Activated CD8-positive, alpha-beta memory T cell treated with anti-CD3 and anti-CD28 coated beads, Interleukin-2, amount 50 U/mL, for 48 hours (primary cell): ENCODE data around the gene ANKRD30BL.
"Not testable (repeated sequence)": the region's sequence is repeated elsewhere in the genome, so short reads cannot be mapped to it uniquely, and the experiment has no call there.

ENCODE experiments used
- DNase-seq: peaks from one replicate; pipeline ENCODE4 v3.0.0-alpha.2; 2020

The ANKRD30BL gene, protein sequence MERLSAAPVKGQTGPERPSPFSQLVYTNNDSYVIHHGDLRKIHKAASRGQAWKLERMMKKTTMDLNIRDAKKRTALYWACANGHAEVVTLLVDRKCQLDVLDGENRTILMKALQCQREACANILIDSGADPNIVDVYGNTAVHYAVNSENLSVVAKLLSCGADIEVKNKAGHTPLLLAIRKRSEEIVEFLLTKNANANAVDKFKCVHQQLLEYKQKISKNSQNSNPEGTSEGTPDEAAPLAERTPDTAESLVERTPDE

DNA sequence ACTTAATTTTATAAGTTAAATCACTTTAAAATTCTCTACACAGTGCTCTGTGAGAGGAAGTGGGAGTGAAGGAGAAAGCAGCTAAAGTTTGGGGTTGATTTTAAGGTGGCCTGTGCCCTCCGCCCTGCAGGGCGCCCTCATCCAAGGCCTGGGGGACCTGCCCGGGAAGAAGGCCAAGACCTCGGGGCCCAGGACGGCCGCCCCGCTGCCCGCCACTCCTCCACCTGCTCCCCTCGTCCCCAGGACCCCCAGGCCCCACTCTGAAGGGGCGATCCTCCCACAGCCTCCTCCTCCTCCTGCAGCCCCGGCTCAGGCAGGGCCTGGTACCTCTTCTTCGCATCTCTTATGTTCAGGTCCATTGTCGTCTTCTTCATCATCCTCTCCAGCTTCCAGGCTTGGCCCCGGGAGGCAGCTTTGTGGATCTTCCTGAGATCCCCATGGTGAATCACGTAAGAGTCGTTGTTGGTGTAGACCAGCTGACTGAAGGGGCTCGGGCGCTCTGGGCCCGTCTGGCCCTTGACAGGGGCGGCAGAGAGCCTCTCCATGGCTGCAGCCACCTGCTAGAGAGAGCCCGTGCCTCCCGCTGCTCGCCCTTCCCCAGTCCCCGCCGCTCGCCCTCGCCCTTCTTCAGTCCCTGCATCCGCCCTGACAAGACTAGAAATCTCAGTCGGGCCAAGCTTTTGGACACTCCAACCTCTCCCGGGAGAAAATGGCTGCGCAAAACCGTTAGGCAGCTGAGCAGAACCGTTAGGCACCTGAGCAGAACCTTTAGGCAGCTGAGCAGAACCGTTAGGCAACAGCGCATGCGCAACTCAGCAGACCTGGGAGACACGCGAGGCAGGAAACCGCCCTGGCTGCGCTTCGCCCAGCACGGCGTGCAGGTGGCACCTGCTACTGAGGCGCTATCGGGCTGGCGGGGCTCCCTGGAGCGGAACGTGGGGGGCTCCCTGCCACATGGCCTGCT lies at the start of gene ANKRD30BL:
ANKRD30BL (minus strand) TSS at position 792 of the 964 bp plus-strand sequence; CDS start at position 545, 247 bp downstream.
- DNase-seq: not testable (repeated sequence)

DNA sequence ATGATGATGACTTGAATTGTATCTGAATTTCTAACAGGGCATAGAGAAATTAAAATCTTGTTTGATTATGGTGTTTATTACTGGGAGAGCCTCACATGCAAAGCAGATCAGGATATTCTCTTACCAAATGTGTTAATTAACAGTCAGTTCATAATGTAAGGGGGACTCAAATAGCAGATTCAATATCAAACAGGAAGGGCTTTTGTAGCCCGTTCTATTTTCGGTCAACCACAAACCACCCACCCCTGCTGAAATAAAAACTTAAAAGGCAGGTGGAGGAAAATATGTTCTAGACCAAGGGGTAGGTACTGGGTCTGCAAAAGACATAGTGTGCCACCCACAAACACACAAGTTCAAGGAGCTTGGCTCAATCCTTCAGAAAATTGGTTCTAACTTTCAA lies 41.1 kb upstream of the ANKRD30BL start:
- DNase-seq: not testable (repeated sequence)

DNA sequence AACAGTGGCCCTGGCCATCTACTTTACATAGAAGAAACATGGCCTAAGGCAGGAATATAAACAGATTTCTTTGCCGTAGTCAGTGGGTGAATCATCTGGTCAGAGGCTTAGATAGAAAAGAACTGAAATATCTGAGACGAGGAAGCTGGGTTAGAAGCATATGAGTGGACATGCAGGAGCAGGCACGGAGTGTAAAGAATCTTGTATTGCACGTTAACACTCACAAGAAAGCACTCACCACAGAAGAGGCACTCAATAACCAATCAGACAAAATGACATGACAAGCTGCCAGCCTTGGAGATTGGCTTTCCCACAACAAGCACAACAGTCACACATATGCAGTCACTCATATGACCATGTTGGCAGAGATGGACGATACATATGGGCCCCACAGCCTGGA lies 31.1 kb upstream of the ANKRD30BL start:
- not testable (repeated sequence) for DNase-seq

DNA sequence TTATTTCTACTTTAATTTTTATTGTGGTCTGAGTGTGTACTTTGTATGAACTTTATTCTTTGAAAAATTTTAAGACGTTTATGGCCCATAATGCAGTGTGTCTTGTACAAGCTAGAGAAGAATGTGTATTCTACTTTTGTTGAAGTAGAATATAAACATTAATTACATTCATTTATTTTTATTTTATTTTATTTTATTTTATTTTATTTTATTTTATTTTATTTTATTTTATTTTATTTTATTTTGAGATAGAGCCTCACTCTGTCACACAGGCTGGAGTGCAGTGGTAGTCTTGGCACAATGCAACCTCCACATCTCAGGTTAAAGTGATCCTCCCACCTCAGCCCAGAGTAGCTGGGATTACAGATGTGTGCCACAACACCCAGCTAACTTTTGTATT lies 5.3 kb upstream of the ANKRD30BL start:
- DNase-seq: not testable (repeated sequence)

DNA sequence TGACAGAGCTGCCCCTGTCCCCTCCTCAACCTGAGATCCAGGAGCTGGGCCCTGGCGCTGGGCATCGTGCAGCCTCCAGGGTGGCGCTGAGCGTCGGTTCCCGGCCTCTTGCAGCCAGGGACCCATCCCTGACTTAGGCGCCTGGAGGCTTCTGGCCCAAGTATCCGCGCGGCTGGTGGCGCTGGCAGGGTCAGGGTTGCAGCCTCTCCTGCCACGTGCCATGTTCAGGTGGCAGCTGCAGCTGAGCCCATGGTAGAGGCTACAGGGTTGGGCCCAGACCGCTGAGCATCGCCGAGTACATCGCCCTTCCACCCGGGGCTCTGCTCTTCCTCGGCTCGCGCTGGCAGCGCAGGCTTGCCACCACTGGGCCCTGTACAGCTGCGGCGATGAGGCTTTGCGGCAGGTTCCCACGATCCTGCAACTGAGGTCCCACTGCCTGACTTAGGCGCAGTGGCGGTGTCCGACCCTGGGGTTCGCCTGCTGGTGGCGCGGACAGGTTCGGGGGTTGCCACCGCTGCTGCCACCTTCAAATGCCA lies 441 bp upstream of the ANKRD30BL start:
- not testable (repeated sequence) for DNase-seq

DNA sequence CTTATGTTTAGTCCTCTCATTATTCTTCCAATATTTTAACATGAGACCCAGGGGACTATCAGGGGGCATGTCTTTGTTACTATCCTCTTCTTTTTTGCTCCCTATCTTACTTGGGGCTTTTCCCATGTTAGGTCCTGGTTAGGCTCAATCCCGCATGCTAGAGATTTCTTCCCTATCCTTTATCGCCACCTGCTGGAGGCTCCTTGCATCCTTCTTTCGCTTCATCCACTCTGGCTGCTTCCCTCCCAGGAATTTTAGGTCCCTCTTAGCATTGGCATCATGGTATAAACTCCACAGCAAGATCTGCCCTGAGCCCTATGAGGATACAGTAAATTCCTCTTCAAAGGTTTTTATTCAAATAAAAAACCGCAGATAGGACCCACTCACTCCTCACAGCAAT lies 15.0 kb downstream of the ANKRD30BL start:
- peak; percentile 59 for DNase-seq
